OCI-LY1 (cell line): Measurements from ENCODE around the gene FHIT.

ENCODE experiments used
- H2AFZ ChIP-seq: fragments of 200-600 bp; sonication (generic), shearing (Covaris generic); 2 replicates; pipeline ENCODE4 v1.6.0; 2014; ENCODE audit warnings: antibody characterized with exemption, mild to moderate bottlenecking, low read length
- H3F3A ChIP-seq: fragments of 200-600 bp; sonication (generic), shearing (Covaris generic); 2 replicates; pipeline ENCODE4 v1.6.0; 2014; ENCODE audit warnings: mild to moderate bottlenecking, antibody characterized with exemption, low read length, moderate library complexity; ENCODE audit not compliant: insufficient read depth
- H3K27ac ChIP-seq: fragments of 200-600 bp; sonication (generic); 2 replicates; pipeline ENCODE4 v1.5.1; 2014; ENCODE audit warnings: low read length, mixed run types, mild to moderate bottlenecking, low read depth; ENCODE audit not compliant: poor library complexity, severe bottlenecking
- H3K27me3 ChIP-seq: fragments of 200-600 bp; sonication (generic); 2 replicates; pipeline ENCODE4 v1.6.0; 2014; ENCODE audit warnings: antibody characterized with exemption, mild to moderate bottlenecking, low read length, moderate library complexity; ENCODE audit not compliant: insufficient read depth
- H3K36me3 ChIP-seq: fragments of 200-600 bp; sonication (generic); 2 replicates; pipeline ENCODE4 v1.6.1; 2014; ENCODE audit warnings: mild to moderate bottlenecking, antibody characterized with exemption, low read length, moderate library complexity, mixed read lengths; ENCODE audit not compliant: insufficient read depth
- H3K4me1 ChIP-seq: fragments of 200-600 bp; sonication (generic); 2 replicates; pipeline ENCODE4 v1.5.1; 2014; ENCODE audit warnings: mild to moderate bottlenecking, low read length, moderate library complexity; ENCODE audit not compliant: insufficient read depth, severe bottlenecking
- H3K4me2 ChIP-seq: fragments of 200-600 bp; sonication (generic), shearing (Covaris generic); 2 replicates; pipeline ENCODE4 v1.6.1; 2014; ENCODE audit warnings: low read length
- H3K4me3 ChIP-seq: fragments of 200-600 bp; sonication (generic); 2 replicates; pipeline ENCODE4 v1.5.1; 2014; ENCODE audit warnings: low read length, low read depth, mild to moderate bottlenecking, mixed read lengths; ENCODE audit not compliant: poor library complexity, severe bottlenecking
- H3K79me2 ChIP-seq: fragments of 200-600 bp; shearing (Covaris generic); 2 replicates; pipeline ENCODE4 v1.6.1; 2016; ENCODE audit warnings: mixed run types, low read length, mixed read lengths; ENCODE audit not compliant: insufficient read depth
- H3K9ac ChIP-seq: fragments of 200-600 bp; sonication (generic), shearing (Covaris generic); 2 replicates; pipeline ENCODE4 v1.6.1; 2014; ENCODE audit warnings: mild to moderate bottlenecking, low read length, mixed read lengths
- H3K9me2 ChIP-seq: fragments of 200-600 bp; sonication (generic), shearing (Covaris generic); 2 replicates; pipeline ENCODE4 v1.6.1; 2014; ENCODE audit warnings: low read depth, mild to moderate bottlenecking, low read length, mixed read lengths
- H3K9me3 ChIP-seq: fragments of 200-600 bp; shearing (Covaris generic); 2 replicates; pipeline ENCODE4 v1.6.1; 2014; ENCODE audit warnings: low read length, mixed read lengths
- H4K20me1 ChIP-seq: fragments of 200-600 bp; sonication (generic), shearing (Covaris generic); 2 replicates; pipeline ENCODE4 v1.6.0; 2016; ENCODE audit warnings: mild to moderate bottlenecking, low read length; ENCODE audit not compliant: insufficient read depth
- EZH2 ChIP-seq: fragments of 200-600 bp; sonication (generic), shearing (Covaris generic); IDR thresholded peaks from 2 replicates; pipeline ENCODE4 v1.8.0; 2017; ENCODE audit warnings: borderline replicate concordance, mixed run types, mild to moderate bottlenecking, antibody characterized with exemption, low read length, moderate library complexity, mixed read lengths
- TF ChIP-seq, protein P1 (sequence below): fragments of 200-600 bp; sonication (generic), shearing (Covaris generic); IDR thresholded peaks from 2 replicates; pipeline ENCODE4 v1.5.1; 2017; ENCODE audit warnings: mild to moderate bottlenecking, antibody characterized with exemption, low read length, moderate library complexity, mixed read lengths

FHIT gene

GRCh38 chr3:61223451-61223850 is 27.8 kb downstream of the FHIT start:
- Histone ChIP-seq H3F3A (no peaks in the 10 kb centered on the region), H3K79me2 (0 out of 2 replicates have a peak, but pooled peaks cover 4% of the 10 kb centered on the region), H3K4me1 (peaks cover 17% of the 10 kb centered on the region), H3K36me3 (no peaks in the 10 kb centered on the region), H4K20me1 (no peaks in the 10 kb centered on the region), H3K9ac (no peak overlapping the region), H3K9me3 (no peaks in the 10 kb centered on the region), H3K4me2 (no peak overlapping the region), H3K27me3 (no peaks in the 10 kb centered on the region), H3K27ac (no peak overlapping the region), H3K4me3 (no peak overlapping the region), H3K9me2 (no peaks in the 10 kb centered on the region), H2AFZ (no peak overlapping the region)
- TF ChIP-seq, protein P1, sequence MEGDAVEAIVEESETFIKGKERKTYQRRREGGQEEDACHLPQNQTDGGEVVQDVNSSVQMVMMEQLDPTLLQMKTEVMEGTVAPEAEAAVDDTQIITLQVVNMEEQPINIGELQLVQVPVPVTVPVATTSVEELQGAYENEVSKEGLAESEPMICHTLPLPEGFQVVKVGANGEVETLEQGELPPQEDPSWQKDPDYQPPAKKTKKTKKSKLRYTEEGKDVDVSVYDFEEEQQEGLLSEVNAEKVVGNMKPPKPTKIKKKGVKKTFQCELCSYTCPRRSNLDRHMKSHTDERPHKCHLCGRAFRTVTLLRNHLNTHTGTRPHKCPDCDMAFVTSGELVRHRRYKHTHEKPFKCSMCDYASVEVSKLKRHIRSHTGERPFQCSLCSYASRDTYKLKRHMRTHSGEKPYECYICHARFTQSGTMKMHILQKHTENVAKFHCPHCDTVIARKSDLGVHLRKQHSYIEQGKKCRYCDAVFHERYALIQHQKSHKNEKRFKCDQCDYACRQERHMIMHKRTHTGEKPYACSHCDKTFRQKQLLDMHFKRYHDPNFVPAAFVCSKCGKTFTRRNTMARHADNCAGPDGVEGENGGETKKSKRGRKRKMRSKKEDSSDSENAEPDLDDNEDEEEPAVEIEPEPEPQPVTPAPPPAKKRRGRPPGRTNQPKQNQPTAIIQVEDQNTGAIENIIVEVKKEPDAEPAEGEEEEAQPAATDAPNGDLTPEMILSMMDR, result no peak
- TF ChIP-seq EZH2, result no peak

- Histone ChIP-seq H2AFZ (no peak overlapping the region), H3K9me3 (no peaks in the 10 kb centered on the region), H3K27me3 (no peaks in the 10 kb centered on the region), H3K79me2 (0 out of 2 replicates have a peak, but pooled peaks cover 4% of the 10 kb centered on the region), H3K9me2 (no peaks in the 10 kb centered on the region), H3K4me3 (no peak overlapping the region), H3K4me2 (no peak overlapping the region), H3K4me1 (peaks cover 17% of the 10 kb centered on the region), H3K27ac (no peak overlapping the region), H4K20me1 (no peaks in the 10 kb centered on the region), H3K9ac (no peak overlapping the region), H3K36me3 (no peaks in the 10 kb centered on the region), H3F3A (no peaks in the 10 kb centered on the region)
- TF ChIP-seq, protein P1, result no peak
- no peak for TF ChIP-seq EZH2
Observed at GRCh38 chr3:61222467-61222866, 28.8 kb downstream of the FHIT start.

GRCh38 chr3:61221759-61222362 is 29.4 kb downstream of the FHIT start:
- H3K27ac ChIP-seq, result no peak overlapping the region
- no peaks in the 10 kb centered on the region for H3K9me2 ChIP-seq
- no peak for TF ChIP-seq EZH2
- TF ChIP-seq, protein P1, result no peak
- no peaks in the 10 kb centered on the region for H3K9me3 ChIP-seq
- no peak overlapping the region for H3K4me2 ChIP-seq
- H3F3A ChIP-seq, result no peaks in the 10 kb centered on the region
- no peak overlapping the region for H3K4me3 ChIP-seq
- no peaks in the 10 kb centered on the region for H4K20me1 ChIP-seq
- H3K27me3 ChIP-seq, result no peaks in the 10 kb centered on the region
- H3K79me2 ChIP-seq, result 0 out of 2 replicates have a peak, but pooled peaks cover 4% of the 10 kb centered on the region
- no peaks in the 10 kb centered on the region for H3K36me3 ChIP-seq
- no peak overlapping the region for H2AFZ ChIP-seq
- H3K9ac ChIP-seq, result no peak overlapping the region
- H3K4me1 ChIP-seq, result peaks cover 17% of the 10 kb centered on the region
